T1000 (cell line): ENCODE results near the gene EPRS1.
"Not testable (repeated sequence)": the region's sequence is repeated elsewhere in the genome, so short reads cannot be mapped to it uniquely, and the experiment has no call there.

Experiments
- DNase-seq: peaks from one replicate; lab custom pipeline; 2025; ENCODE audit warnings: mixed read lengths; lab: John Stamatoyannopoulos, UW

EPRS1 gene

DNA sequence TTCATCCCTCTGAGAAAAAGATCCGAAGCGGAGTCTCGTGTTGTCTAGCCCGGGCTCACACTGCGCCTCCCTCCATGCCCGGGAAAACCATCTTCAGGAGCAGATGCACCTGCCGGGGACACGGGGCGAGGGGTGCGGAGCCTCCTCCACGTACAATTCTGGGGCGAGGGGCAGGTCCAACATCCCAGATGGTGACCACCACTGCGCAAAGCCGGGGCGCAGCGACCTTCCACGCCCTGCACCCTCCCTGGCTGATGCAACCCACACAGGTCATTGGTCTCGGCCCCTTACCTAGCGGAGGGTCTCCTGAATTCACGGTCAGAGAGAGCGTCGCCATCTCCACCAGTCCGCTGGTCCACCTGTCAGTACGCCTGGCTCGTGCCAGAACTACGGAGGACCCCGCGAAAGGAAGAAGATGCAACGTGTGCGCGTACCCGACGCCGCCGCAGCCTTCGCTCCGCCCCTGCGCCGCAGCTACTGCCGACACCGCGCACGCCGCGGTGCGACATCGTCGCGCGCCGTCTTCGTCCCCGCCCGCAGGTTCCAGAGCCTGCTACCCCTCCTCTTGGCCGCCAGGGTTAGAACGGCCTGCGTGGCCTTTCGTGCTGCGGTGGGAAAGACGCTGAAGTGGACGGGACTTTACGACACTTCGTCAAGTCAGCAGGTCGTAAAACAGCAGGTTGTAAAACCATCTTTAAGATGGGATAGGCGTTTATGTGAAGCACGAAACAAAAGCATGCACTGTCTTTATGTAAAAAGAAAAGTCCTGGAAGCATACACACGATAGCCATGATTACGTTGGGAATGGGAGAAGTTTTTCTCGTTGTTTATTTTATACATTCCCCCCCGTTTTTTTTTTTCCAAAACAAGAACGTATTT is at the start of gene EPRS1:
Gene EPRS1 (minus strand): TSS at position 454 of the 879 bp plus-strand sequence. CDS start 117 bp downstream, at position 337.
- DNase-seq = peak; percentile 97

DNA sequence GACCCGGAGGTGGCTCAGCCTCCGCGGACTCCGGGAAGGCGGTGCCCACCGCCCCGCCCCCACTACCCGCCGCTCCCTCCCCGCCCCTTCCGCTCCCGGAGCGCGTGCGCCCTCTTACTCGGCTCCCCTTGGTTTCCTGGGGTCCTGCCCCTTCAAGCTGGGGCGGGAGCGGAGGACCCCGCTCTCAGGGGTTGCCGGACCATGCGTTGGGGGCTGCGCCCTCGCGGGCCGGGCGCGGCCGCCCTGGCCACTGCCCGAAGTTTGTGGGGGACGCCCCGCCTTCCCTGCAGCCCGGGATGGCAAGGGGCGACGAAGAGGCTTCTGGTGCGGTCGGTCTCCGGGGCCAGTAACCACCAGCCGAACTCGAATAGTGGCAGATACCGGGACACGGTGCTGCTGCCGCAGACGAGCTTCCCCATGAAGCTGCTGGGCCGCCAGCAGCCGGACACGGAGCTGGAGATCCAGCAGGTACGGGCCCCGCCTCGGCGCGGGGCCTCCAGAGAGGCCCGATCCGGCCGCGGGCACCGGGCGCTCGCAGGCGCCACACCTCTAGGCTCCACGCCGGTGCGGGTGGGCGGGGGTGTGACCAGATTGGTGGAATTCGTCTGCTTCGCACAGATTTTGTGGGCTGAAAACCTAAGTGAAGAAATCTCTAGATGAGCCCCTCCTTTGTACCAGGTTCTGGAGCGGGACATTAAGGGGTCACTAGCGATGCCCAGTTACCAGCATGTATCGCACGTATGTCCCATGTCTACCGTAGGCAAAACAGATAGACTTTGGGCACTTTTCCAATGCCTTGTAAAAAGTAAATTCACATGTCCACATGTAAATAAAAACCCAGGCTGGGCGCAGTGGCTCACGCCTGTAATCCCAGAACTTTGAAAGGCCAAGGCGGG is 48.0 kb upstream of the EPRS1 start, which contains the start of gene IARS2:
Gene IARS2 (plus strand): TSS at position 117 of the 896 bp plus-strand sequence. CDS start 85 bp downstream, at position 202.
- peak; percentile 87 for DNase-seq

DNA sequence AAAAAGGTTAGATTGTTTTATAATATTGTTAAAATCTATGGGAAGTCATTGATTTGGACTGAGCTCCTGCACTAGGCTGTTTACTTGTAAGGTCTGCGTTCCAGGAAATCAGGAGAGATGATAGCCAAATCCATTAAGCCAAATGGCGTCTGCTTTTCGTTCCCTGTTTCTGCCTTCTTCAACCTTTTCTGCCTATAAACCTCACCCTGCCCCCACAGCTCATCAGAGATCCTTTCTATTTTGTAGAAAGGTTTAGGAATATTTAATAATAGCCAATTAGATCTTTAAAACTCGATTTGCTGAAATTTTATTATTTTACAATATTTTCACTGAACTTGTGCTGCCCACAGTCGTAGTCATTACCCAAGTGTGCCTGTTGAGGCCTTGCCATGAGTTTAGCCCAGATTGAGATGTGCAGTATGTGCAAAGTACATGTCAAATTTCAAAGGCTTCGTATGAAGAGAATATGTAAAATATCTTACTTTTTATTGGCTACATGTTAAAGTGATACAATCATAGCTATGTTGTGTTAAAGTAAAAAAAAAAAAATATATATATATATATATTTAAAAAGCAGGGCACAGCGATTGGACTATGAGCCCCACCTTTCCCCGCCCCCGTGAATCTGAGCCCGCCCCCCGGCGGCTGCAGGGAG is 47.2 kb upstream of the EPRS1 start:
- DNase-seq = no peak

DNA sequence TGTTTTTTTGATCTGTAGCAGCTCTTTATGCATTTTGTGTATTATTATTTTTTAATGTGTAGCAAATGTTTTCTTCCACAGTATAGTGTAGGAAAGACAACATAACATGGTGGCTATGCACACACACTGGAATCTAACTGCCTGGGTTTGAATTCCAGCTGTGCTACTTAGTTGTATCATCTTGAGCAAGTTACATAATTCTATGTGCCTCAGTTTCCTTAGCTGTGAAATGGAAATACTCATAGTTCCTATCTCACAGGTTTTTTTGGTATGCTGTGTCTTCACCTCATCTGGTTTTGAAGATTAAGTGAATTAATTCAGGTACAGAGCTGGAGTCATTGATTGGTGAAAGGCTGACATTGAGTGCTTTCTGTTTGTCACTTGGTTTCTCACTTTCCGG is 46.4 kb upstream of the EPRS1 start:
- DNase-seq = no peak

DNA sequence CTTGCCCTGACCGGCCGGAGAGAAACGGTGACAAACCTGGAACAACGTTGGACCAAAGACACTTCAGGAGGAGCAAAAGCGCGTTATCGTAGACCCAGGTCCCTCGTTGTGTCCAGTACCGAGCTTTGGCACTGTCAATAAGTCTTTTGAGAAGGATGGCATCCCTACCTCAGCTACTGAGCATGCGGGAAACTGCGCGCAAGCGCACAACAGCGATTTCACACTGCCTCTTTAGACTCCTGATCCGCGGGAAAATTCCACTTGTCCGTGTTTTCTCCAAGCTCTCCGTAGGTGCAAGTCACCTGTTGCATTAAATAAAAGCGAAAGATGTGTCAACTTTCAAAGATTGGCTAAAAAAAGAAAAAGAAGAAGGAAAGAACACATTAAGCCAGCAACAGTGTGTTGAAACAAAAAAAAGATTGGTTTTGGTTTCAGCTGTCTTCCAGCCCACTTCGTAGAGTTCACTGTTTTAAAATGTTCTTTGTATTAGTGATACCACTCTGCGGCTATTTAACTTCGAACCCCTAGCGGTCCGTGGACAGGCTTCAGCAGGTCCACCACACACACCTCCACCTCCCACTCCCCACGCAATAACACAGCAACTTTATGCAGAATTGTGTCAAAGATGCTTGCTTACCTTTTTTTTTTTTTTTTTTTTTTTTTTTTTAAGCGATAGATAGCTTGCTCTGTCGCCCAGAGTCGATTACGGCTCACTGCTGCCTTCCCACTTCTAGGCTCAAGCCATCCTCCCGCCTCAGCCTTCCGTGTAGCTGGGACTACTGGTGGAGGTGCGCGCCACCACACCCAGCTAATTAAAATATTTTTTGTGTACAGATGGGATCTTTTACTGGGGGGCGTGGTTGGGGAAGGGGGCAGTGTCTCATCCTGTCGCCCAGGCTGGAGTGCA is 43.6 kb upstream of the EPRS1 start, which contains the start of gene BPNT1:
Gene BPNT1 (minus strand): TSS at position 139 of the 907 bp plus-strand sequence. CDS start 9,942 bp downstream, outside the sequence.
- DNase-seq = peak; percentile 87

DNA sequence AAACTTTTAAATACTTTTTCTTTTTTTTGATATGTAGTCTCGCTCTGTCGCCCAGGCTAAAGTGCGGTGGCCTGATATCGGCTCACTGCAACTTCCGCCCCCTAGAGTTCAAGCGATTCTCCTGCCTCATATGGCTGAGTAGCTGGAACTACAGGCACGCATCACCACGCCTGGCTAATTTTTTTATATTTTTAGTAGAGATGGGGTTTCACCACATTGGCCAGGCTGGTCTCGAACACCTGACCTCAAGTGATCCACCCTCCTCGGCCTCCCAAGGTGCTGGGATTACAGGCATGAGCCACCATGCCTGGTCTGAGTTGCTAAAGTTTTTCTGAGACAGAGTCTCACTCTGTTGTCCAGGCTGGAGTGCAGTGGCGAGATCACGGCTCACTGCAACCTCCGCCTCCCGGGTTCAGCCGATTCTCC is 40.0 kb upstream of the EPRS1 start:
- DNase-seq = not testable (repeated sequence)

DNA sequence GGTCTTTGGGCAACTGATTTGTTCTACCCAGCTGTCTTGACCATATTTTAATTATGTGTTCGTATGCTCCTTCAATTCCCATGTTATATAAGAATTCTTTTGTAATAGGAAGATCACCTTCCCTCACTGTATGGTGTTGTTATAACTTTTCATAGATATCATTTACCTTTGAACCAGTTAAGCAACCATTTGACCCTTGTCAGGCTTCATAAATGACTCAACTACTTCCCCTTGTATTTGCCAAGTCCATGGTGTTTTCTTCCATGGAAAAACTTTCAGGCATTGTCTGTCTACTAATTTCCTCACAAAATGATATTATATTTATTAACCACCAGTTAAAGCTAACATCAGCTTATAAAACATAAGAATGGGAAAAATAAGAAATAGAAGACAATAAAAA is 38.2 kb upstream of the EPRS1 start:
- no peak for DNase-seq

DNA sequence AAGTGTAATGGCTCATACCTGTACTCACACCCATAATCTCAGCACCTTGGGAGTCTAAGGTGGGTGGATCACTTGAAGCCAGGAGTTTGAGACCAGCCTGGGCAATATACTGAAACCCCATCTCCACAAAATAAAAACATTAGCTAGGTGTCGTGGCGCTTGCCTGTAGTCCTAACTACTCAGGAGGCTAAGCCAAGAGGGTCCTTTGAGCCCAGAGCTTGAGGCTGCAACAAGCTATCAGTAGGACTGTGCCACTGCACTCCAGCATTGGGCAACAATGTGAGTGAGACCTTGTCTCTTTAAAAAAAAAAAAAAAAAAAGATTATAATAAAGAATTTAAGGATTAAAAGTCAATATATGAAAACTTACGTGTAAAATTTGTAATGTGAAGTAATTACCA is 31.6 kb upstream of the EPRS1 start:
- DNase-seq = no peak

DNA sequence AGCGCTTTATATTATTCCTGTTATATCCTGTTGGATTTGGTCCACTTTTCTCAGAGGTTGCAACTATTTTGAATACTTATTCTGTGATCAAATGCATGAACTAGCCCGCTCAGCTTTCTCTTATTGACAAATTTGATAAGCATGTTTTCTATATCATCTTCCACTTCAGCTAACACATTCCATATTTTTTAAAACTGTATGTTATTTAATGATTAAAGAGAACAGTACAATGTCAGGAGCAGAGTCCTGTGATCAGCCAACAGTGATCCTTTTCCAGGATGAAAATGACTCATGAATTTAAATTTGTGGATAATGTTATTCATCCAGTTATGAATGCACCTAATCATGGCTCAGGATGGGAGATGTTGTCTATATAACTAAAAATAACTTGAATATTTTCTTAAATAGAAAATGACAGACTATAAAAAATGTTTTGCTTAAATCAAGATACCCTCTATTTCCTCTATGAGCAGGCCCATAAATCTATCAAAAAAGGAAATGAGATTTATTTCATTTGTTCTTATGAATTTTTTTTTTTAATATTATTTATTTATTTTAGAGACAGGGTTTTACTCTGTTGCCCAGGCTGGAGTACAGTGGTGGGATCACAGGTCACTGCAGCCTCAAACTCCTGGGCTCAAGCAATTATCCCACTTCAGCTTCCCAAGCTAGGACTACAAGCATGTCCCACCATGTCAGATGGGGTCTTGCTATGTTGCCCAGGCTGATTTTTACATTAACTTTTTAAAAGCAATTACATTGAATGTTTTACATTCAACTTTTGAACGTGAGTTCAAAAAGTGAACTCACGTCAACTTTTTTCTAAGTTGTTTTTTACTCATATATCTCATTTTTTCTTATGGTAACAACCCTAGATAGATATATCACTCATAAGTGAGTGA is 30.8 kb upstream of the EPRS1 start:
- DNase-seq = no peak

- no peak for DNase-seq
Observed at GRCh38 chr1:220067269-220068204, 21.2 kb upstream of the EPRS1 start.

GRCh38 chr1:220062629-220063028 is 16.3 kb upstream of the EPRS1 start:
- DNase-seq = no peak

- DNase-seq = no peak
Observed at GRCh38 chr1:220060876-220061275, 14.6 kb upstream of the EPRS1 start.

DNA sequence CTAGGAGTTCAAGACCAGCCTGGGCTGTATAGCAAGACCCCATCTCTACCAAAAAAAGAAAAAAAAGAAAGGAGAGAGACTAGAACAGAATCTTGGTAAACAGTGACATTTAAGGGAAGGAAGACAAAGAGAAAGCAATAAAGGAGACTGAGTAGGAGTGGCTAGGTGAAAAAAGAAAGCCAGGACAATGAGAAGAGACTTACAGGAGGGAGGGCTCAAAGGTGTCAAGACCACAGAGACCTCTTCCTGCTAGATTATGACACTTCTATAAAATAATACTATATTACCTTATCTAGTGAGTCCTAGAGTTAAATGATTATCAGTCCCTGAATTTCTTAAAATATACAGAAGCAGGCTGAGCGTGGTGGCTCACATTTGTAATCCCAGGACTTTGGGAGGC is 10.1 kb upstream of the EPRS1 start:
- DNase-seq = no peak

- no peak for DNase-seq
Observed at GRCh38 chr1:220045356-220046051, 801 bp downstream of the EPRS1 start.

DNA sequence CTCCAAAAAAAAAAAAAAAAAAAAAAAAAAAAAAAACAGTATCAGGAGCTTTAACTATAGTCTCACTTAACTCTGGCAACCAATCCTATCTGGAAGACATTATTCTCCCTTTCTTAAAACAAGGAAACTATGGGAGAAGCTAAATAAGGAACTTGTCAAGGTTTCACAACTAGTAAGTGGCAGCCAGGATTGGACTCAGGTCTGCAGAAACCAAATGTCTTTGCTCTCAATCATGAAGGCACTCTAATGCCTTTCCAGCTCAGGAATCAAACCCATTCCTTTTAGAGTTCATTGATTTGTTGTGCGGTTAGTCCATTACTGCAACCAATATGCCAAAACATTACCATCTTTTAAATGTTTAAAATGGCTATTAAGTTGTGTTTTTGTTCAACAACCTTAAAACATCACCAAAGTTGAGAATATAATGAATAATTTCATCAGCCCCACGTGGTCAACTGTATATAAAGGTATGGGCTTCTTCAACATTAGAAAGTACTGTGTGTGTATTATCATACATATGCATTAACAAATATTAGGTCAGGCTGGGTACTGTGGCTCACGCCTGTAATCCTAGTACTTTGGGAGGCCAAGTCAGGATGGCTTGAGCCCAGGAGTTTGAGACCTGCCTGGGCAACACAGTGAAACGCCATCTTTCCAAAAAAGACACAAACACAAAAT is 1.5 kb downstream of the EPRS1 start:
- DNase-seq = no peak

DNA sequence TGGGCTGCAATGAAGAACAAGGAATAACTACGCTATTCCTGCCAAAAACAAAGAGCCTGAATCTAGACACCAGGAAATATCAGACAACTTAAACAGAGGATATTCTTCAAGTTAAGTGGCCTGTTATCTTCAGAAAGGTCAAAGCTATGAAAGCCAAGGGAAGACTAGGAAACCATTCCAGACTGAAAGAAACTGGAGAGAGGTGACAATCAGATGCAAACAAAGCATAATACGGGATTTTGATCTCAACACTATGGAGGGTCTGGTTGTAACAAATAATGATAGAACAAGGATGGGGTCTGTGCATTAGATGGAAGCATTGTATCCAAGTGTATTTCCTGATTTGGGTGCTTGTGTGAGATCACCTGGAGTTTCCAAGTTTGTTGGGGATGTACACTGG is 2.7 kb downstream of the EPRS1 start:
- no peak for DNase-seq

GRCh38 chr1:220040028-220040596 is 6.2 kb downstream of the EPRS1 start:
- DNase-seq = no peak
